Hepatocyte (in vitro differentiated cells): ENCODE results near the gene TDRD12.

Experiments used
- EZH2 ChIP-seq: fragments of 200-600 bp; sonication (generic); IDR thresholded peaks from 2 replicates; pipeline ENCODE4 v1.6.1; 2016; ENCODE audit warnings: antibody characterized with exemption, mild to moderate bottlenecking, borderline replicate concordance
- EZH2phosphoT487 ChIP-seq: fragments of 200-600 bp; sonication (generic); IDR thresholded peaks from one replicate; pipeline ENCODE4 v1.6.1; 2018; ENCODE audit warnings: antibody characterized with exemption, mild to moderate bottlenecking, low read depth, moderate library complexity; ENCODE audit not compliant: unreplicated experiment, severe bottlenecking
- TF ChIP-seq, protein P1 (sequence below): fragments of 200-600 bp; sonication (generic); IDR thresholded peaks from 2 replicates; pipeline ENCODE4 v1.5.1; 2016; ENCODE audit warnings: antibody characterized with exemption, mild to moderate bottlenecking; ENCODE audit not compliant: poor library complexity

DNA sequence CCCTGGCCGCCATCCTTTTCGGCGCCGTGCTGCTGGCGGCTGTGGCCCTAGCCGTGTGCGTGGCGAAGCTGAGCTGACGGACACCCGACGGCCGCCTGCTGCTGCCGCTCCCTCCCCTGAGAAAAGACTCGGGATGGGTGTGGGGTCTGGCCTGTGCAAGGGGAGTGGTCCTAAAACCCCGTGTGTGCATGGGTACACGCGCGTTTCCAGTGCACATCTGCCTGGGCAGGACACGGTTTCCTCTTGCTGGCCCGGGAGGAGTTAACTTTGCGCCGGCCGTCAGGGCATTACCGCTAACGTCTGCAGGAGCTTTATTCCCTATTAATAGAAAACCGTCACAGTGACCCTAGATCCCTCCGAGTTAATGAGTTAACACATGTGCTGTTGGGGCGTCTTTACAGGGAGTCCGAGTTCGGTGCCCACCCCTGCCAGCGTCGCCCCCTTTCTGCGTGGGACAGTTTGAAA lies 42.6 kb upstream of the TDRD12 start:
- TF ChIP-seq, protein P1, sequence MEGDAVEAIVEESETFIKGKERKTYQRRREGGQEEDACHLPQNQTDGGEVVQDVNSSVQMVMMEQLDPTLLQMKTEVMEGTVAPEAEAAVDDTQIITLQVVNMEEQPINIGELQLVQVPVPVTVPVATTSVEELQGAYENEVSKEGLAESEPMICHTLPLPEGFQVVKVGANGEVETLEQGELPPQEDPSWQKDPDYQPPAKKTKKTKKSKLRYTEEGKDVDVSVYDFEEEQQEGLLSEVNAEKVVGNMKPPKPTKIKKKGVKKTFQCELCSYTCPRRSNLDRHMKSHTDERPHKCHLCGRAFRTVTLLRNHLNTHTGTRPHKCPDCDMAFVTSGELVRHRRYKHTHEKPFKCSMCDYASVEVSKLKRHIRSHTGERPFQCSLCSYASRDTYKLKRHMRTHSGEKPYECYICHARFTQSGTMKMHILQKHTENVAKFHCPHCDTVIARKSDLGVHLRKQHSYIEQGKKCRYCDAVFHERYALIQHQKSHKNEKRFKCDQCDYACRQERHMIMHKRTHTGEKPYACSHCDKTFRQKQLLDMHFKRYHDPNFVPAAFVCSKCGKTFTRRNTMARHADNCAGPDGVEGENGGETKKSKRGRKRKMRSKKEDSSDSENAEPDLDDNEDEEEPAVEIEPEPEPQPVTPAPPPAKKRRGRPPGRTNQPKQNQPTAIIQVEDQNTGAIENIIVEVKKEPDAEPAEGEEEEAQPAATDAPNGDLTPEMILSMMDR = no peak
- TF ChIP-seq EZH2phosphoT487 (no peak), EZH2 (no peak)
